Common myeloid progenitor, CD34-positive (primary cell): ENCODE results near the gene KRTAP10-8.

Experiments
- CTCF ChIA-PET: fragments of 350-600 bp; sonication (Branson Sonifier 250); formaldehyde crosslinking; loops from one replicate; lab custom pipeline; 2021; ENCODE audit warnings: antibody characterized with exemption; lab: Charles Lee
- POLR2A ChIA-PET: fragments of 350-600 bp; sonication (Branson Sonifier 250); formaldehyde crosslinking; loops from one replicate; lab custom pipeline; 2021; ENCODE audit warnings: antibody characterized with exemption; lab: Charles Lee
- DNase-seq, 3 donors: peaks; one replicate each; pipeline versions ENCODE4 v3.0.0 to v3.0.0-alpha.2; 2013
- H3K27ac ChIP-seq, 2 experiments: 1 replicate in 1 of 2; 2 replicates in 1 of 2; pipeline ENCODE4 v1.7.0; 2013; ENCODE audit warnings: inconsistent platforms in 2 of 2, low read length in 2 of 2, mild to moderate bottlenecking in 2 of 2, low read depth in 1 of 2, moderate library complexity in 1 of 2; ENCODE audit not compliant: severe bottlenecking in 2 of 2, insufficient read depth in 1 of 2, poor library complexity in 1 of 2
- H3K27me3 ChIP-seq, 5 experiments: replicated peaks in 2 of 5; 1 replicate in 3 of 5; 2 replicates in 2 of 5; pipeline versions ENCODE4 v1.6.1 to v1.7.0; 2013; ENCODE audit warnings: low read length in 4 of 5, mild to moderate bottlenecking in 2 of 5, moderate library complexity in 2 of 5, inconsistent platforms in 1 of 5; ENCODE audit not compliant: insufficient read depth in 5 of 5, control insufficient read depth in 4 of 5
- H3K36me3 ChIP-seq, 4 experiments: 1 replicate in 2 of 4; 2 replicates in 2 of 4; pipeline versions ENCODE4 v1.6.1 to v1.7.0; 2013; ENCODE audit warnings: low read length in 3 of 4, control low read depth in 1 of 4, mild to moderate bottlenecking in 1 of 4; ENCODE audit not compliant: control insufficient read depth in 4 of 4, insufficient read depth in 4 of 4
- H3K4me1 ChIP-seq, 4 experiments: 1 replicate in 3 of 4; 2 replicates in 1 of 4; pipeline versions ENCODE4 v1.6.1 to v1.7.1; 2013; ENCODE audit warnings: low read length in 3 of 4, mild to moderate bottlenecking in 3 of 4, control low read depth in 1 of 4, inconsistent platforms in 1 of 4, moderate library complexity in 1 of 4; ENCODE audit not compliant: control insufficient read depth in 4 of 4, insufficient read depth in 4 of 4; ENCODE audit errors: control extremely low read depth in 1 of 4
- H3K4me3 ChIP-seq, 7 experiments: 1 replicate in 4 of 7; 2 replicates in 3 of 7; pipeline versions ENCODE4 v1.5.1 to v1.7.0; 2013; ENCODE audit warnings: mild to moderate bottlenecking in 7 of 7, low read length in 6 of 7, moderate library complexity in 6 of 7, inconsistent platforms in 2 of 7, low read depth in 2 of 7, control low read depth in 1 of 7; ENCODE audit not compliant: insufficient read depth in 4 of 7, control insufficient read depth in 1 of 7; ENCODE audit errors: extremely low read depth in 1 of 7
- H3K9me3 ChIP-seq, 5 experiments: 1 replicate in 4 of 5; 2 replicates in 1 of 5; pipeline versions ENCODE4 v1.6.1 to v1.7.1; 2013; ENCODE audit warnings: low read length in 4 of 5, mild to moderate bottlenecking in 2 of 5, inconsistent platforms in 1 of 5, low read depth in 1 of 5, moderate library complexity in 1 of 5; ENCODE audit not compliant: control insufficient read depth in 4 of 5, insufficient read depth in 2 of 5; ENCODE audit errors: control extremely low read depth in 1 of 5
- WGBS: methylation state at CpG from one replicate; pipeline ENCODE4 v1.1.5; 2013; ENCODE audit not compliant: insufficient coverage; 5-methylcytosine and 5-hydroxymethylcytosine counted together

KRTAP10-8 gene

GRCh38 chr21:44649521-44650100, 37.7 kb downstream of the KRTAP10-8 start:
- ChIA-PET POLR2A (no interaction called here), CTCF (no interaction called here)
- H3K27ac ChIP-seq, result no peak overlapping the region
- no peak overlapping the region for H3K4me3 ChIP-seq
- WGBS, result 93% methylated on average over 16 of the region's 18 CpGs
- H3K4me1 ChIP-seq, result peaks cover 0 to 2% (median 0%) of the 10 kb centered on the region in 4 experiments
- no peak for DNase-seq
- no peaks in the 10 kb centered on the region for H3K36me3 ChIP-seq
- H3K9me3 ChIP-seq, result peaks cover 0 to 13% (median 2%) of the 10 kb centered on the region in 5 experiments
- H3K27me3 ChIP-seq, result peaks cover 0 to 23% (median 0%) of the 10 kb centered on the region in 5 experiments

- Histone ChIP-seq H3K9me3 (peaks cover 0 to 16% (median 2%) of the 10 kb centered on the region in 5 experiments), H3K4me1 (peaks cover 0 to 2% (median 0%) of the 10 kb centered on the region in 4 experiments), H3K4me3 (no peak overlapping the region), H3K36me3 (no peaks in the 10 kb centered on the region), H3K27me3 (peaks cover 0 to 25% (median 0%) of the 10 kb centered on the region in 5 experiments), H3K27ac (no peak overlapping the region)
- ChIA-PET CTCF (no interaction called here), POLR2A (no interaction called here)
- WGBS, result 93% methylated on average over 19 of the region's 20 CpGs
- DNase-seq, result no peak
These were observed 38.5 kb downstream of the KRTAP10-8 start for GRCh38 chr21:44650265-44650972.

GRCh38 chr21:44650973-44651675, 39.2 kb downstream of the KRTAP10-8 start:
- H3K4me3 ChIP-seq, result no peak overlapping the region
- peaks cover 0 to 22% (median 4%) of the 10 kb centered on the region in 5 experiments for H3K9me3 ChIP-seq
- DNase-seq, result no peak
- no peaks in the 10 kb centered on the region for H3K36me3 ChIP-seq
- ChIA-PET POLR2A (no interaction called here), CTCF (no interaction called here)
- WGBS, result 89% methylated on average over 10 of the region's 12 CpGs
- H3K27me3 ChIP-seq, result peaks cover 0 to 25% (median 0%) of the 10 kb centered on the region in 5 experiments
- no peak overlapping the region for H3K27ac ChIP-seq
- H3K4me1 ChIP-seq, result peaks cover 0 to 2% (median 0%) of the 10 kb centered on the region in 4 experiments

GRCh38 chr21:44653123-44653522, 41.2 kb downstream of the KRTAP10-8 start:
- ChIA-PET CTCF (no interaction called here), POLR2A (no interaction called here)
- no peak for DNase-seq
- WGBS, result 85% methylated on average over 11 of the region's 14 CpGs
- H3K27ac ChIP-seq, result no peak overlapping the region
- no peaks in the 10 kb centered on the region for H3K36me3 ChIP-seq
- H3K4me1 ChIP-seq, result peaks cover 0 to 2% (median 0%) of the 10 kb centered on the region in 4 experiments
- peaks cover 3 to 37% (median 9%) of the 10 kb centered on the region in 5 experiments for H3K9me3 ChIP-seq
- peaks cover 0 to 13% (median 0%) of the 10 kb centered on the region in 5 experiments for H3K27me3 ChIP-seq
- no peak overlapping the region for H3K4me3 ChIP-seq

- Histone ChIP-seq H3K4me3 (no peak overlapping the region), H3K27ac (no peak overlapping the region), H3K9me3 (peaks cover 3 to 39% (median 11%) of the 10 kb centered on the region in 5 experiments), H3K4me1 (peaks cover 0 to 2% (median 0%) of the 10 kb centered on the region in 4 experiments), H3K36me3 (no peaks in the 10 kb centered on the region), H3K27me3 (peaks cover 0 to 6% (median 0%) of the 10 kb centered on the region in 5 experiments)
- DNase-seq, result no peak
- WGBS, result 94% methylated on average over 15 of the region's 17 CpGs
- CTCF ChIA-PET, result no interaction called here
- POLR2A ChIA-PET, result no interaction called here
These were observed 42.0 kb downstream of the KRTAP10-8 start for GRCh38 chr21:44653656-44654575.

- peaks cover 3 to 40% (median 11%) of the 10 kb centered on the region in 5 experiments for H3K9me3 ChIP-seq
- no peaks in the 10 kb centered on the region for H3K4me1 ChIP-seq
- ChIA-PET CTCF (no interaction called here), POLR2A (interaction anchor here (0.6 kb wide), 1 partner anchor 32 kb away, joined by 3 read pairs; no protein-coding TSS in a partner anchor)
- no peak within 1 kb of the TSS for H3K27ac ChIP-seq
- H3K27me3 ChIP-seq, result peaks cover 0 to 10% (median 0%) of the 10 kb centered on the region in 5 experiments
- H3K4me3 ChIP-seq, result no peak within 1 kb of the TSS
- H3K36me3 ChIP-seq, result no peaks in the 10 kb centered on the region
- DNase-seq, result peak in 1 of 3 donors; percentile 77
- WGBS, result 50% methylated on average over 6 of the region's 9 CpGs
These were observed 42.8 kb downstream of the KRTAP10-8 start, which contains the start of gene KRTAP12-4 for GRCh38 chr21:44654576-44655175. Gene KRTAP12-4 (minus strand): TSS chr21:44654659. CDS start chr21:44654614, 45 bp downstream.
